GM10266 (cell line): ENCODE results near the gene PLXNA4.

Source experiments
- DNase-seq: peaks from one replicate; pipeline ENCODE4 v3.0.0; 2012; ENCODE audit errors: extremely low spot score
- TF ChIP-seq, protein P1 (sequence below): IDR thresholded peaks from 2 replicates; pipeline ENCODE4 v1.5.1; 2012; ENCODE audit warnings: mild to moderate bottlenecking, low read depth; ENCODE audit not compliant: control insufficient read depth, insufficient read depth; ENCODE audit errors: missing control alignments

Gene PLXNA4

DNA sequence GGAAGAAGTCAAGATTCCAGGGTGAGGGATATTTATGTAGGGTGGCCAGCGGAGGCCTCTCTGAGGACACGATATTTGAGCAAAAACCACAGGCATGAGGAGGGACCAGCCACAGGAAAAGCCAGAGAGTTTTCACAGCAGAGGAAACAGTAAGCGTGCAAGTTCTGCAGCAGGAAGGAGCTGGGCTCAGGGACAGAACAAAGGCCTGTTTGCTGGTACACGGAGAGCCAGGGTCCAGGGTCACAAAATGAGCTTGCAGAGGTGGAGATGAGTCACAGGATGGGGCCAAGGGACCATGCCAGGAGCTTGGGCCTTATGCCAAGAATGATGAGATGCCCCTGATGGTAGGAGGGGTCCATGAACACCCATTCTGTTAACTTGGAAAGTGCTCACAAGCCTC, 283.5 kb downstream of the PLXNA4 start:
- no peak for DNase-seq
- TF ChIP-seq, protein P1, sequence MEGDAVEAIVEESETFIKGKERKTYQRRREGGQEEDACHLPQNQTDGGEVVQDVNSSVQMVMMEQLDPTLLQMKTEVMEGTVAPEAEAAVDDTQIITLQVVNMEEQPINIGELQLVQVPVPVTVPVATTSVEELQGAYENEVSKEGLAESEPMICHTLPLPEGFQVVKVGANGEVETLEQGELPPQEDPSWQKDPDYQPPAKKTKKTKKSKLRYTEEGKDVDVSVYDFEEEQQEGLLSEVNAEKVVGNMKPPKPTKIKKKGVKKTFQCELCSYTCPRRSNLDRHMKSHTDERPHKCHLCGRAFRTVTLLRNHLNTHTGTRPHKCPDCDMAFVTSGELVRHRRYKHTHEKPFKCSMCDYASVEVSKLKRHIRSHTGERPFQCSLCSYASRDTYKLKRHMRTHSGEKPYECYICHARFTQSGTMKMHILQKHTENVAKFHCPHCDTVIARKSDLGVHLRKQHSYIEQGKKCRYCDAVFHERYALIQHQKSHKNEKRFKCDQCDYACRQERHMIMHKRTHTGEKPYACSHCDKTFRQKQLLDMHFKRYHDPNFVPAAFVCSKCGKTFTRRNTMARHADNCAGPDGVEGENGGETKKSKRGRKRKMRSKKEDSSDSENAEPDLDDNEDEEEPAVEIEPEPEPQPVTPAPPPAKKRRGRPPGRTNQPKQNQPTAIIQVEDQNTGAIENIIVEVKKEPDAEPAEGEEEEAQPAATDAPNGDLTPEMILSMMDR = no peak

DNA sequence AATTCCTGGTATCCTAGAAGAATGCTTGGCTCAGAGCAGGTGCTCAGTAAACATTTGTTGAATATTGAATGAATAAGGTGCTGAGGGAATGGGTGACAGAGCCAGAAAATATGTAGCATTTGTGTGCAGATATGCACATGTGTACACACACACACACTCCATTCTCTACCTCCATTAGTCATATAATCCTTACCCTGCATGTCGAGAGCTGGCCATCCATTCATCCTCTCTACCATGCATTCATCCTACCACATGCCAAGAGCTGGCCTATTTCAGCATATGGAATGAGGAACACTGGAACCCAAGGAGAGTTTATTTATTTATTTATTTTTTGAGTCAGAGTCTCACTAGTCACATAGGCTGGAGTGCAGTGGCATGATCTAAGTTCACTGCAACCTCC, 284.8 kb downstream of the PLXNA4 start:
- TF ChIP-seq, protein P1 = no peak

DNA sequence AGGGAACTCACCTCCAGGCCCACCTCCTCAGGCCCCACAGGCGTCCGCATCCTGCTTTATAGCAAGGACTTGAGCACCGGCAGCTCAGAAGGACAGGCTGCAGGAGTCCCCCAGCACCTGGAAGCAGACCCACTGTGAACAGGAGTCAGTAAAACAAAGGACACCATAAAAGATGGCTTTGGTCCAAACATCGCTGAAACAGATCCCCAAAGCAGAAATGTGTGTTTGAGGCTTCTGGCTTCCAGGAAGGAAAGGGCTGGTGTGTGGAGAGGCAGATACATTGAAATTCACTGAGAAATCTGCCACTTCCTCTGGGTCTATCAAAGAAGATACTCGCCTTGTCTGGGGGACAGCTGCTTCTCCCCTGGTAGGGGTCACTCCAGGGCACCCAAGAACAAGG, 286.2 kb downstream of the PLXNA4 start:
- DNase-seq = no peak
- TF ChIP-seq, protein P1 = no peak

More for the DNA sequence above, 284.8 kb downstream of the PLXNA4 start:
- DNase-seq = no peak

DNA sequence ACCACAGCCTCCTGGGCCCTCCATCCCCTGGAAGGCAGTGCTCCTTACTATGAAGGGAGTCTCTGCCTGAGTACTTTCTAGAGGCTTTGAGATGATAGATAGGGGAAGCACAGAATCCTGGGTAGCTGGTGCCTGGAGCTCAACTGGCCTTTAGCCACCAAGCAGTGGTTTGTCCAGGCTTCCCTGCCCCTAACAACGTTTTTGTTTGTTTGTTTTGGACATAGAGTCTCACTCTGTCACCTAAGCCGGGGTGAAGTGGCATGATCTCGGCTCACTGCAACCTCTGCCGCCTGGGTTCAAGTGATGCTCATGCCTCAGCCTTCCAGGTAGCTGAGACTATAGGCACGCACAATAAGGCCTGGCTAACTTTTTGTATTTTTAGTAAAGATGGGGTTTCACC, 289.4 kb downstream of the PLXNA4 start:
- DNase-seq = no peak
- TF ChIP-seq, protein P1 = no peak

DNA sequence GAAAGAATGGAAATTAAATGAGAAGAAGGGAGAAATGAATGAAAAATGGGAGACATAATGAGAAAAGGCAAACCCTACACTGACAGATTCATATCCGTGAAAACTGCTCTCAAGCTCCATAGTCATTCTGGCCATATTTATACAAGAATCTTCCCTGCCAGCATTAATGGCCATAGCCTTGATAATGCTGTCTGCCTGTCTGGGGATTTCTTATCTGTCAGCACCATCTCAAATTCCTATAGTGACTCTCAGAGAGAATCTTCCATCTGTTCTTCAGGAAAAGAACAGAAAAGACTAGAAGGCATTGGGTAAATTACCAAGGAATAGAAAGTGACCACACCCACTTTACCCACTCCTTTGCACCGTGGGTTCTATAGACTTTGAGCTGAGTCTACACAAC, 295.9 kb downstream of the PLXNA4 start:
- DNase-seq = no peak
- TF ChIP-seq, protein P1 = no peak

DNA sequence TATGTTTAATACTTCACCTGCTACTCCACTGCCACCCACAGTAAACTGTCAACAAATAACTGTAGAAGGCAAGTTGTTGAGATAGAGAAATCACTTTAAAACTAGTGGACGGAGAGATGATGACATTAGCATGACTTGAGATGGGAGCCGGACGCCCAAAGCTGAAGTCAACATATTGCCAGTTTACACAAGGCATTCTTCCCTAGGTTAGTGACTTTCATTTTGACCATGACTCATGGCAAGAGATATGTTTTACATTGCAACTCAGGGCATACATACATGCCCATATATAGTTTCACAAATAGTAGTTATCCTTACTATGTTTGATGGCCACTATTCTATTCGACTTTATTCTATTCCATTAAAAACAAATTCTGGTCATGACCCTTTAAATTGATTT, 296.6 kb downstream of the PLXNA4 start:
- TF ChIP-seq, protein P1 = no peak
- no peak for DNase-seq

DNA sequence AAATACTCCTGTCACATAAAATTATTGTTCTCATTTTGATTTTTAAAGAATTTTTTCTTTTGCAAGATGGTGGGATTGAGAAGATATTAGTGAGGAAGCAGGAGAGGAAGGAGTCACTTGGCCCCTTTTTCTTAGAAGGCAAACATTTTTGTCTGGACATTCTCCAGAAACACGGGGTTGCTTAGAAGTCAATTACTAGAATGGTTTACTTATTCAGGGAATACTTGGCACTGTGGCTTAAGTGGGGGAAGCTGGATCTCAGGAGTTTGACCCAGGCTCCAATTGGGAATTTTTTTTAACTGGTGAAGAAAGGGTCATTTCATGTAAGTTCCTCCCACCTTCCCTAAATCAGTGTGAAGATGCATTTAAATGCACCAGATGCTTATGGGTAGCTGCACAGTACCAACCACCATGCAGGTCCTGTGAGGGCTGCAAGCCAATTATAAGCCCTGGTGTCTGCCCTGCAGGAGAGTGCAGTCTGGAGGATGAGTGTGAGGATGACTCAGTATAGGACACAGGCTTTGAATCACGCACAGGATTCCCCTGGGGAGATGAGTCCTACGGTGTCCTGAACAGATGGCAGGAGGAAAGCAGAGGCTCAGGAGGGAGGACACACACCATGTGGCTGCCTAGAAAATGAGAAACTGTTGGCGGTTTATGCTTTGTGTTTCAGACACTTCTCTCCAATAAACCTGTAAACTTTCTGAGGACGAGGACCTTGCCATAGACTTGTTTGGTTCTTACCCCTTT, 299.1 kb downstream of the PLXNA4 start:
- no peak for DNase-seq
- TF ChIP-seq, protein P1 = no peak
